ENCODE data around the gene MYL11.
A peak's percentile ranks its signal among the peaks of the same experiment; 100 is the strongest.

MYL11 gene

GRCh38 chr16:30354423-30355143 lies 20.0 kb upstream of the MYL11 start:
- peak overlapping the region; percentile 100 for H3K27ac Mint-ChIP-seq
- TF ChIP-seq CTCF (IDR thresholded peaks at IDR 0.05), result no peak
- peak; percentile 71 for DNase-seq
- peaks cover 51% of the 10 kb centered on the region for H3K4me1 Mint-ChIP-seq
- H3K4me3 Mint-ChIP-seq, result peak overlapping the region; percentile 97
- H3K36me3 Mint-ChIP-seq (ENCODE audit: low read depth), result peaks cover 52% of the 10 kb centered on the region
- H3K27me3 Mint-ChIP-seq (ENCODE audit: low read depth, poor library complexity), result peaks cover 6% of the 10 kb centered on the region
- no peaks in the 10 kb centered on the region for H3K9me3 Mint-ChIP-seq

- H3K27ac Mint-ChIP-seq, result peak within 1 kb of the TSS; percentile 100
- no peaks in the 10 kb centered on the region for H3K9me3 Mint-ChIP-seq
- H3K4me3 Mint-ChIP-seq, result peak within 1 kb of the TSS; percentile 97
- H3K27me3 Mint-ChIP-seq (ENCODE audit: low read depth, poor library complexity), result peaks cover 6% of the 10 kb centered on the region
- peaks cover 44% of the 10 kb centered on the region for H3K36me3 Mint-ChIP-seq (ENCODE audit: low read depth)
- peak; percentile 90 for DNase-seq
- peaks cover 53% of the 10 kb centered on the region for H3K4me1 Mint-ChIP-seq
- TF ChIP-seq CTCF (IDR thresholded peaks at IDR 0.05), result no peak
Observed at GRCh38 chr16:30355144-30355953, 19.3 kb upstream of the MYL11 start, which contains the start of gene CD2BP2. Gene CD2BP2, minus strand, starts transcription at chr16:30355308. Its CDS starts 627 bp downstream, at chr16:30354681.

GRCh38 chr16:30355954-30356308 lies 18.7 kb upstream of the MYL11 start:
- TF ChIP-seq CTCF (IDR thresholded peaks at IDR 0.05), result no peak
- H3K36me3 Mint-ChIP-seq (ENCODE audit: low read depth), result peaks cover 38% of the 10 kb centered on the region
- no peaks in the 10 kb centered on the region for H3K9me3 Mint-ChIP-seq
- no peak for DNase-seq
- H3K4me3 Mint-ChIP-seq, result peak overlapping the region; percentile 97
- H3K4me1 Mint-ChIP-seq, result peaks cover 59% of the 10 kb centered on the region
- H3K27me3 Mint-ChIP-seq (ENCODE audit: low read depth, poor library complexity), result peaks cover 6% of the 10 kb centered on the region
- H3K27ac Mint-ChIP-seq, result peak overlapping the region; percentile 100

- Mint-ChIP-seq H3K9me3 (no peaks in the 10 kb centered on the region), H3K27ac (peak overlapping the region; percentile 100), H3K36me3 (ENCODE audit: low read depth) (peaks cover 37% of the 10 kb centered on the region), H3K4me3 (peak overlapping the region; percentile 97), H3K4me1 (peaks cover 64% of the 10 kb centered on the region), H3K27me3 (ENCODE audit: low read depth, poor library complexity) (peaks cover 6% of the 10 kb centered on the region)
- no peak for DNase-seq
- TF ChIP-seq CTCF (IDR thresholded peaks at IDR 0.05), result no peak
Observed at GRCh38 chr16:30356401-30357084, 18.1 kb upstream of the MYL11 start.

GRCh38 chr16:30357085-30357714 lies 17.4 kb upstream of the MYL11 start:
- Mint-ChIP-seq H3K4me3 (no peak overlapping the region), H3K4me1 (peaks cover 64% of the 10 kb centered on the region)

More at GRCh38 chr16:30357085-30357714, 17.4 kb upstream of the MYL11 start:
- peaks cover 36% of the 10 kb centered on the region for H3K36me3 Mint-ChIP-seq (ENCODE audit: low read depth)
- peaks cover 6% of the 10 kb centered on the region for H3K27me3 Mint-ChIP-seq (ENCODE audit: low read depth, poor library complexity)
- H3K27ac Mint-ChIP-seq, result peak overlapping the region; percentile 92
- TF ChIP-seq CTCF (IDR thresholded peaks at IDR 0.05), result no peak
- DNase-seq, result no peak
- H3K9me3 Mint-ChIP-seq, result no peaks in the 10 kb centered on the region
